SU-DHL-6 (cell line): ENCODE measurements around the gene PCSK2.

Experiments used
- H2AFZ ChIP-seq: fragments of 200-600 bp; sonication (generic); 2 replicates; pipeline ENCODE4 v1.6.1; 2014; ENCODE audit warnings: low read depth, mild to moderate bottlenecking, moderate library complexity, mixed read lengths, antibody characterized with exemption, low read length; ENCODE audit not compliant: severe bottlenecking
- H3F3A ChIP-seq: fragments of 200-600 bp; shearing (Covaris generic); 2 replicates; pipeline ENCODE4 v1.6.0; 2016; ENCODE audit warnings: antibody characterized with exemption, mild to moderate bottlenecking; ENCODE audit not compliant: insufficient read depth
- H3K27ac ChIP-seq: fragments of 200-600 bp; sonication (generic); 2 replicates; pipeline ENCODE4 v1.5.1; 2016; ENCODE audit warnings: low read depth, mild to moderate bottlenecking, low read length, moderate library complexity, mixed read lengths
- H3K27me3 ChIP-seq: fragments of 200-600 bp; sonication (generic), shearing (Covaris generic); 2 replicates; pipeline ENCODE4 v1.6.0; 2014; ENCODE audit warnings: mild to moderate bottlenecking, low read length
- H3K36me3 ChIP-seq: fragments of 200-600 bp; sonication (generic); 2 replicates; pipeline ENCODE4 v1.6.1; 2014; ENCODE audit warnings: mild to moderate bottlenecking, low read length, mixed read lengths
- H3K4me2 ChIP-seq: fragments of 300-600, 200-600 bp; shearing (Covaris generic), sonication (generic); 2 replicates; pipeline ENCODE4 v1.6.0; 2014; ENCODE audit warnings: low read length, low read depth, mild to moderate bottlenecking; ENCODE audit not compliant: poor library complexity, severe bottlenecking
- H3K4me3 ChIP-seq: fragments of 200-600 bp; sonication (generic); 2 replicates; pipeline ENCODE4 v1.5.1; 2014; ENCODE audit warnings: antibody characterized with exemption, low read length, mild to moderate bottlenecking, mixed read lengths; ENCODE audit not compliant: insufficient read depth, poor library complexity, severe bottlenecking
- H3K79me2 ChIP-seq: fragments of 200-600 bp; sonication (generic); 2 replicates; pipeline ENCODE4 v1.6.1; 2014; ENCODE audit warnings: mild to moderate bottlenecking, low read length, moderate library complexity; ENCODE audit not compliant: insufficient read depth
- H3K9ac ChIP-seq: fragments of 200-600 bp; sonication (generic); 2 replicates; pipeline ENCODE4 v1.7.0; 2014; ENCODE audit warnings: mild to moderate bottlenecking, low read length
- H3K9me2 ChIP-seq: fragments of 200-600 bp; sonication (generic); replicated peaks from 2 replicates; pipeline ENCODE4 v1.6.1; 2014; ENCODE audit warnings: low read length; ENCODE audit not compliant: insufficient read depth
- H3K9me3 ChIP-seq: fragments of 200-600 bp; sonication (generic); 2 replicates; pipeline ENCODE4 v1.6.1; 2014; ENCODE audit warnings: low read length, mixed read lengths; ENCODE audit not compliant: insufficient read depth
- H4K20me1 ChIP-seq: fragments of 200-600 bp; sonication (generic); 2 replicates; pipeline ENCODE4 v1.6.1; 2014; ENCODE audit warnings: low read depth, mild to moderate bottlenecking, antibody characterized with exemption, low read length, moderate library complexity, mixed read lengths
- EZH2phosphoT487 ChIP-seq: fragments of 200-600 bp; sonication (generic), shearing (Covaris generic); conservative IDR thresholded peaks from 2 replicates; pipeline ENCODE4 v1.6.1; 2018; ENCODE audit warnings: mild to moderate bottlenecking, antibody characterized with exemption, low read length, moderate library complexity, mixed read lengths
- TF ChIP-seq, protein P1 (sequence below): fragments of 200-600 bp; sonication (generic); IDR thresholded peaks from one replicate; pipeline ENCODE4 v1.5.1; 2017; ENCODE audit warnings: antibody characterized with exemption, mild to moderate bottlenecking, low read length, moderate library complexity; ENCODE audit not compliant: insufficient read depth, poor library complexity, severe bottlenecking

PCSK2 gene

DNA sequence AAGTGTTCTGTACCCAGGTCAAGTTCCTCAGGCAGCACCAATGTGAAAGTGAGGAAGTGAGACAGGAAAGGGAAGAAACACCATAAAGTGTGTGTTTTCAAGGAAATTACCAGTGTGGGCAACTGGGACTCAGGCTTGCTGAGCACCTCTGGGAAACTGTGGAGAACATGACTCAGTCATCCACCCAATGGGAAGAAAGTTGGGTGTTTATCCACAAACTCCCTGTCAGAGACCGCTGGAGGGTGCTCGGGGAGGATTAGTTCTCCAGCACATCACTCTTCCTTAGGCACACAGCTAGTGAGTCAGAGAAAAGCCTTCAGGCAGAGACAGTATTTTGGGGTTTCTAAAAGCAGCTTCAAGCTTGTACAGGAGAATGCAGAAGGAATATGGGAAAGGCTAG lies 93.6 kb downstream of the PCSK2 start:
- Histone ChIP-seq H3K79me2 (no peaks in the 10 kb centered on the region), H3K4me3 (no peak overlapping the region), H3K27me3 (no peaks in the 10 kb centered on the region), H3K9me3 (no peaks in the 10 kb centered on the region), H2AFZ (no peak overlapping the region), H3K9me2 (no peaks in the 10 kb centered on the region), H3K4me2 (no peak overlapping the region), H3K27ac (no peak overlapping the region), H3F3A (no peaks in the 10 kb centered on the region), H4K20me1 (no peaks in the 10 kb centered on the region), H3K36me3 (no peaks in the 10 kb centered on the region), H3K9ac (no peak overlapping the region)
- no peak for TF ChIP-seq EZH2phosphoT487
- TF ChIP-seq, protein P1, sequence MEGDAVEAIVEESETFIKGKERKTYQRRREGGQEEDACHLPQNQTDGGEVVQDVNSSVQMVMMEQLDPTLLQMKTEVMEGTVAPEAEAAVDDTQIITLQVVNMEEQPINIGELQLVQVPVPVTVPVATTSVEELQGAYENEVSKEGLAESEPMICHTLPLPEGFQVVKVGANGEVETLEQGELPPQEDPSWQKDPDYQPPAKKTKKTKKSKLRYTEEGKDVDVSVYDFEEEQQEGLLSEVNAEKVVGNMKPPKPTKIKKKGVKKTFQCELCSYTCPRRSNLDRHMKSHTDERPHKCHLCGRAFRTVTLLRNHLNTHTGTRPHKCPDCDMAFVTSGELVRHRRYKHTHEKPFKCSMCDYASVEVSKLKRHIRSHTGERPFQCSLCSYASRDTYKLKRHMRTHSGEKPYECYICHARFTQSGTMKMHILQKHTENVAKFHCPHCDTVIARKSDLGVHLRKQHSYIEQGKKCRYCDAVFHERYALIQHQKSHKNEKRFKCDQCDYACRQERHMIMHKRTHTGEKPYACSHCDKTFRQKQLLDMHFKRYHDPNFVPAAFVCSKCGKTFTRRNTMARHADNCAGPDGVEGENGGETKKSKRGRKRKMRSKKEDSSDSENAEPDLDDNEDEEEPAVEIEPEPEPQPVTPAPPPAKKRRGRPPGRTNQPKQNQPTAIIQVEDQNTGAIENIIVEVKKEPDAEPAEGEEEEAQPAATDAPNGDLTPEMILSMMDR: no peak

DNA sequence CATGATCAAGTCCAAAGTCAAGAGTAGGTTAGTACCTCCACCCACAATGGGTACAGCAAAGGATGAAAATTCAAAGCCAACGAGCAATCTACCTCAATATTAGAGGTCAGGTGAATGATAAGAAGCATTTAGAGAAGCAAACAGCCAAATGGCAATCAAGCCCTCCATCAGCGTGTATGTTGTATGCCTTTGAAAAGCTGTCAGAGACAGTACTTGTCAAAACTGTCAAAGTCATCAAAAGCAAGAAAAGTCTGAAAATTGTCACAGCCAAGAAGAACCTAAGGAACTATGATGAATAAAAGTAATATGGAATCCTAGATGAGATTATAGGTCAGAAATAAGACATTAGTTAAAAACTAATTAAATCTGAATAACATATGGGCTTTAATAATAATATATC lies 99.3 kb downstream of the PCSK2 start:
- Histone ChIP-seq H3K36me3 (no peaks in the 10 kb centered on the region), H3K27me3 (no peaks in the 10 kb centered on the region), H3K4me2 (no peak overlapping the region), H3K27ac (no peak overlapping the region), H2AFZ (no peak overlapping the region), H3K9ac (no peak overlapping the region), H3K79me2 (no peaks in the 10 kb centered on the region), H3K4me3 (no peak overlapping the region), H3F3A (no peaks in the 10 kb centered on the region), H3K9me3 (no peaks in the 10 kb centered on the region), H4K20me1 (no peaks in the 10 kb centered on the region), H3K9me2 (no peaks in the 10 kb centered on the region)
- TF ChIP-seq, protein P1: no peak
- TF ChIP-seq EZH2phosphoT487: no peak

DNA sequence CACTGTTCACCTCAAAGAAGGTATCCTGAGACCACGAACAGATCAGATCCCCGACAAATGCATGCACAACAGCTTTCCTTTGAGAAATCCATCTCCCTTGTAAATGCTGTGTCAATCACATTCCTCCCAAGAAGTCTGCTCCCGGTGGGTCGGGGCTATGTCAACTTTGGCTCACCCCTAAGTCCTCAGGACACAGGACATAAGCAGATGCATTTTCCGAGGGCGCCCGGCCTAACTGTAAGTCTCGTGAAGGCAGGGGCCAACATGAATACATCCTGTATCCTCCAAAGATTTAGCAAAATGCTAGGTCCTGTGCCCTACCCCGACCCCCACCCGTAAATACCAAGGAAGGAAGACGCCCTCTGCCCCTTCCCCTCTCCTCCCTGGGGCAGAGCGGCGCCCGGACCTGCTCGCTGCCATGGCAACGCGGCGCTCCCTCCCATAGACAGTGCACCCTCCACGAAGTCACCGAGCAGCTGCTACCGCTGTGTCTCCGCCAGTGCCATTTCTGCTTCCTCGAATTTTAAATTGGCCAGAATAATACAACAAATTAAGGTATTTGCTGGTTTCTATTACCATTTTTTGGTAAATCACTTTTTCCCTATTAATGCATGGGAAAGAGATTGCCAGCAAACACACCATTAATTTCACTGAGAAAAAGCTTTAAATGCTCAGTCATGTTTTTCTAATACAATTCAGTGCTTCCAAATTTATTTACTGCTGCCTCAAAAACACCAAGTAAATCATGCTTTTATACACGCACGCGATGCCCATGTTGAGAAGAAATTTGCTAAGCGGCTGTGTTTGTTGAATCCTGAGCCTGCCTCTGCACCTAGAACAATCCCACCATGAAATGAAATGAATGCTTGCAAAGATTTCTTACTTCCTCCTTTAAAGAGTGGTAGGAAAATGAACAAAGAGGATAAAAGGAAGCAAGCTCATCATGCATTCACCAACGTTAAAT lies 100.6 kb downstream of the PCSK2 start:
- Histone ChIP-seq H4K20me1 (no peaks in the 10 kb centered on the region), H3K9me3 (no peaks in the 10 kb centered on the region), H3K9ac (no peak overlapping the region), H3K9me2 (no peaks in the 10 kb centered on the region), H3K36me3 (no peaks in the 10 kb centered on the region), H2AFZ (no peak overlapping the region), H3K27ac (no peak overlapping the region), H3K27me3 (no peaks in the 10 kb centered on the region), H3K4me3 (no peak overlapping the region), H3K79me2 (no peaks in the 10 kb centered on the region), H3F3A (no peaks in the 10 kb centered on the region), H3K4me2 (no peak overlapping the region)
- TF ChIP-seq EZH2phosphoT487: no peak
- TF ChIP-seq, protein P1: no peak
